Iris pigment epithelial cell (primary cell): ENCODE data around the gene SH3RF2.
"Not testable (repeated sequence)": the region's sequence is repeated elsewhere in the genome, so short reads cannot be mapped to it uniquely, and the experiment has no call there.

ENCODE experiments used
- DNase-seq: peaks from one replicate; pipeline ENCODE4 v3.0.0-alpha.2; 2011; ENCODE audit warnings: low read depth

Gene SH3RF2, protein sequence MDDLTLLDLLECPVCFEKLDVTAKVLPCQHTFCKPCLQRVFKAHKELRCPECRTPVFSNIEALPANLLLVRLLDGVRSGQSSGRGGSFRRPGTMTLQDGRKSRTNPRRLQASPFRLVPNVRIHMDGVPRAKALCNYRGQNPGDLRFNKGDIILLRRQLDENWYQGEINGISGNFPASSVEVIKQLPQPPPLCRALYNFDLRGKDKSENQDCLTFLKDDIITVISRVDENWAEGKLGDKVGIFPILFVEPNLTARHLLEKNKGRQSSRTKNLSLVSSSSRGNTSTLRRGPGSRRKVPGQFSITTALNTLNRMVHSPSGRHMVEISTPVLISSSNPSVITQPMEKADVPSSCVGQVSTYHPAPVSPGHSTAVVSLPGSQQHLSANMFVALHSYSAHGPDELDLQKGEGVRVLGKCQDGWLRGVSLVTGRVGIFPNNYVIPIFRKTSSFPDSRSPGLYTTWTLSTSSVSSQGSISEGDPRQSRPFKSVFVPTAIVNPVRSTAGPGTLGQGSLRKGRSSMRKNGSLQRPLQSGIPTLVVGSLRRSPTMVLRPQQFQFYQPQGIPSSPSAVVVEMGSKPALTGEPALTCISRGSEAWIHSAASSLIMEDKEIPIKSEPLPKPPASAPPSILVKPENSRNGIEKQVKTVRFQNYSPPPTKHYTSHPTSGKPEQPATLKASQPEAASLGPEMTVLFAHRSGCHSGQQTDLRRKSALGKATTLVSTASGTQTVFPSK

DNA sequence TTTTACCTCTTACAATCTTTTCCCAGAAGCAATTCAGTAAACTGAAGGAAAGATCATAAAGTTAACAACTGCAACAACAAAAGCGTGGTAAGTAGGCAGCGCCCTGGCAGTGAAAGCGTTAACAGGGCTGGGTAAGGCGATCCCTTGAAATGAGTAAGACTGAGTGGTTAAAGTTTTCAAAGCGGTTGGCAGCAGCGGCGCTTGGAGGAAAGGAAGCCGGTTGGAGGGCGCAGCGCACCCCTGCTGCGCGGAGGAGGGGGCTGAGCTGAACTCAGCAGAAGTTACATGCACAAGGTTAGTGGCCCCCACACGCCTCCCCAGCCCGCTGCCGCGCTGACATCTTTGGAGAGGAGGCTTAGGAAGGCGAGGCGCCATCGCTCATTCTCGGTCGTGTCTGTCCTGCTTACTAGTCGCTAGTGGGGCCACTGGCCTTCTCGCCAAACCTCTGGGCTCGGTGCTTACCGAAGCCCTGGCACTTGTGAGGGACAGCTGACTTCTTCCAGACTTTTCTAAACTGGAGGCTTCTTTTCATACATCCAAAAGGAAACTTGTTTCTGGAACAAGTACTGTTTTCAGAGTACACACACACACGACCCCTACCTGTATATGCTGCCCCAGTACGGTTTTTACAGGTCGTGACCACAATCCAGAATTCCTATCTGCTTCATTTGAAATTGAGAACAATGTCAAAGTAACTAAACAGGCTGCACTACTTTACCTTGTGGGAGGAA is at the start of gene SH3RF2:
SH3RF2 (plus strand) TSS at position 178 of the 731 bp plus-strand sequence. CDS start 1,351 bp downstream, outside the sequence.
- peak; percentile 82 for DNase-seq

DNA sequence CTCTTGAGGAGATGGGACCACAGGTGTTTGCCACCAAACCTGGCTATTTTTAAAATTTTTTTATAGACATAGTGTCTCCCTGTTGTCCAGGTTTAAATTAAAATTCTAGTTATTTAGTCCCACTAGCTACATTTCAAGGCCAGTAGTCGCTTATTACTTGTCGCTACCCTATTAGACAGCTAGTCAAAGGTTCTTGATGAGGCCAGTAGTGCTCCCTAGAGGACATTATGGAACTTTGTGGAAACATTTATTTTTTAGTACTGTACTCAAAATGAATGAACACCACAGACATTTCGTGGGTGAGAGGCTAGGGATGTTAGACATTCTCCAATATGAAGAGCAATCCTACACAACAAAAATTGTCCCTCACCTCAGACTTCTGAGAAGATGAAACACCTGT is 49.2 kb upstream of the SH3RF2 start:
- DNase-seq, result no peak

DNA sequence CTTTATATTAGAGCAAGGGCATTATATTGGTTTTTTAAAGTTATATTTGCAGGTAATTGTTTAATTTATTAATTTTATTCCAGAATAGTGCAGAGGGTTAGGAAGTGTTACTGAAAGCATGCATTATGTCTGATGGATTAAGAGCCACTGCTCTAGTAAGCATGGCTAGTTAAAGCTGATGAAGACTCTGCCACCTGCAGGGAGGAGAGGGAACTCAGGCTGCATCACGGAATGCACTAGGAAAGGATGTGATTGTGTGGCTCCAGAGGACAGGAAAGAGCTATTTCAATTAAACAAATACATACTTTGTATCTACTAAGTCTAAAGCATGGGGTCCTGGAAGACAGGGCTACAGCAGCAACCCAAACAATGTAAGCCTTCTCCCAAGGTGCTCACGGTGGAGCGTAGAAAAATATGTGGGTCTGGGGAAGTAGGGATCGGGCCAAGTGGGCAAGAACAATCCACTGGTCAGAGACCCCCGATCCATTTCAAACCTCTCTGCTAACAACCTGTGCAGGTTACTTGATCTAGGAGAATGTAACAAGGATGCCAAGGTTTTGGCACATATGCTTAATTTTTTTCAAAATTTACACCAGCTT is 48.3 kb upstream of the SH3RF2 start:
- peak; percentile 62 for DNase-seq

DNA sequence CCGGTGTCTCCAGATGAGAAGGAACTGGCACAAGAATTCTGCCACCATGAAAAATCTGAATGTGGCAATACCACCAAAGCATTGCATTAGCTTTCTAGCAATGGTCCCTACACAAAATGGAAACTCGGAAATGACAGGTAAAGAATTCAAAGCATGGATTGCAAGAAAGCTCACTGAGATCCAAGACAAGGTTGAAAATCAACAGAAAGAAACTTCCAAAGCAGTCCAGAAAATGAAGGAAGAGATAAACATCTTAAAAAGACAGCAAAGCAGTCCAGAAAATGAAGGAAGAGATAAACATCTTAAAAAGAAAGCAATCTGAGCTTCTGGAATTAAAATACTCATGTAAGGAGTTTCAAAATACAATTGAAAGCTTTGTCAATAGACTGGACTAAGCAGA is 46.8 kb upstream of the SH3RF2 start:
- DNase-seq, result no peak

DNA sequence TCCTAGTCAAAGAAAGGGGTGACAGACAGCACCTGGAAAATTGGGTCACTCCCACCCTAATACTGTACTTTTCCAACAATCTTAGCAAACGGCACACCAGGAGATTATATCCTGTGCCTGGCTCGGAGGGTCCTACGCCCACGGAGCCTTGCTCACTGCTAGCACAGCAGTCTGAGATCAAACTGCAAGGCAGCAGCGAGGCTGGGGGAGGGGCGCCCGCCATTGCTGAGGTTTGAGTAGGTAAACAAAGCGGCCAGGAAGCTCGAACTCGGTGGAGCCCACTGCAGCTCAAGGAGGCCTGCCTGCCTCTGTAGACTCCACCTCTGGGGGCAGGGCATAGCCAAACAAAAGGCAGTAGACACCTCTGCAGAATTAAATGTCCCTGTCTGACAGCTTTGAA is 45.0 kb upstream of the SH3RF2 start:
- not testable (repeated sequence) for DNase-seq

DNA sequence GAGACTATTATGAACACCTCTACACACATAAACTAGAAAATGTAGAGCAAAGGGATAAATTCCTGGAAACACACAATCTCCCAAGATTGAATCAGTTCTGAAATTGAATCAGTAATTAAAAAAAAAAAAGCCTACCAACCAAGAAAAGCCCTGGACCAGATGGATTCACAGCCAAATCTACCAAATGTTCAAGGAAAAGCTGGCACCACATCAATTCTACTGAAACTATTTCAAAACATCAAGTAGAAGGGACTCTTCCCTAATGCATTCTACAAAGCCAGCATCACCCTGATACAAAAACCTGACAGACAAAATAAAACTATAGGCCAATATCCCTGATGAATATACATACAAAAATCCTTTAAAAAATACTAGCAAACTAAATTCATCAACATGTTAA is 38.2 kb upstream of the SH3RF2 start:
- no peak for DNase-seq

DNA sequence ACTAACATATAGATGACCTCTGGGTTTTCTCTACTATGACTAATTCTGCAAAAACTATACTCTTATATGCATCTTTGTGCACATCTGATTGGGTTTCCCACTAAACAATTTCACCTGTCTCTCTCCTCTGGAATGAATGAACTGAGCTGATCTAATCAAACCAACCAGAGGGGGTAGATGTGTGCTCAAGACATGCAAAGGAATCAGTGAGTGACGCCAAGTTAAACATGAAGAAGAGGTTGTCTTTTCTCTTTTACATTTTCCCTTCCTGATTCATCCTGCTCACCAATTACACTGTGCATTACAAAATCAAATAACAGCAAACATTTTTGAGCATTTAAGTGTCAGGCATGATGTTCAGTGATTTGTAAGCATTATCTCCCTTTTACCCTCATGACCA is 34.0 kb upstream of the SH3RF2 start:
- no peak for DNase-seq

DNA sequence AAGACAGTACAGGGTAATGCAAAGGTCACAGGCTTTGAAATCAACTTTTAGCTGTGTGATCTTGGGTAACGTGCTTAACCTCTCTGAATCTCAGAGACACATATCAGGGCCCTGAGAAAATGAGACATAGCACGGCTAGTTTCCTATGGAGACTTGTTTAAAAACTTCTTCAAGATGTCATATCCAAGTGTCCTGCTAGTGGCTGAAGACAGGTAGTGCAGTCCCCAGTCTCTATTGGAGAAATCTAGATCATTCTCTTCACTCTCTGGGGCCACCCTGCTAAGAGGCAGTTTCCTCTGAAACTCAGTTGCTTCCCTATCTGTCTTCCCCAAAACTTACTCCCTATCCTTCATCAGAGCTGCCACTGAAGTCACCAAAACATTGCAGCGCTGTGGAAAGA is 33.3 kb upstream of the SH3RF2 start:
- DNase-seq, result no peak

DNA sequence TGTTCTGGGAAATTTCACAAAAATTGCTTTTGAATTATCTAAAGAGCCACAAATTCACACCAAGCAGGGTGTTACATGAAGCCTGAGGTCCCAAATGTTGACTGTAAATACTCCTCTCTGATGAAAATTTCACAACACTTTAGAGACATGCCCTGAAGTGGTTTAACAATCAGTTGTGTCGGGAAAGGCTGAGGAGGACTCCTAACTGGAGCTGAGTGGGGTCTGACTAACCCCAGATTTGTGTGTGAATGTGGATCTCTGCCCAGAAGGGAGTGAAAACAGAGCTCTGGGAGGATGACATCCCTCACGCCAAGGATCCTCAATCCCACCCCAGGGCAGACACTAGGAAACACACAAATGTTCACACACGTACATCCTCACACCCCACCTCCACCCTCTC is 32.5 kb upstream of the SH3RF2 start:
- peak; percentile 21 for DNase-seq

DNA sequence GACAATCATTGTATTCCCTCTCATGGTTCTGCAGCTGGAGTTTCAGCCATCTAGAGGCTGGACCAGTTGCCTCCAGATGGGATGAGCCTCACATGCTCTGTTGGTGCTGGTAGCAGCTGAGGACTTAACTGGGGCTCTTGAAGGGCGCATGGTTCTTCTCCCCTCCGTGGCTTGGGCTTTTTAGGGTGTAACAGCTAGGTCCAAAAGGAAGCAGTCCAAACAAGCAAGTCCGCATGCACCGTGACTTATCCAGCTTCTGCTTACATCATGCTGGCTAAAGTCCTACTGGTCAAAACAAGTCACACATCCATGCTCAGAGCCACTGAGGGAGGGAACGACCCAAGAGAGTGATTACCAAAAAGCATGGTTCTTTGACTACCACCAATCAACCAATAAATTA is 31.6 kb upstream of the SH3RF2 start:
- DNase-seq, result no peak

DNA sequence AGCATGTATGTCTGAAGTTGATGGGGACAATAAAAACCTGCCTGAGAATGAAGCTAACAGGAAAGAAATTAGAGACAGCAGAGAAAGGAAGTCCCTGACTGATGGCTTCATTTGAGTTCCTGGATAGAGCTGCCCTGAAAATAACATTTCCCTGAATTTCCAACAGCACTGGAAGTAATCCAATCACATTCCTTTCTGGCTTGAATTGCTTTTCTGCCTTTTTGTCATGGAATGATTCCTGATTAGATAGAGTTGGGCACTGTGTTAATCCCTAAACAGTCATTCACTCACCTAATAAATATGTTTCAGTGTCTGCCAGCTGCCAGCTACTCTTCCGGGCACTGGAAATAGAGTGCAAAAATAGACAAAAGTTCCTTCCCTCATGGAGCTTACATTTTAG is 30.0 kb upstream of the SH3RF2 start:
- no peak for DNase-seq

DNA sequence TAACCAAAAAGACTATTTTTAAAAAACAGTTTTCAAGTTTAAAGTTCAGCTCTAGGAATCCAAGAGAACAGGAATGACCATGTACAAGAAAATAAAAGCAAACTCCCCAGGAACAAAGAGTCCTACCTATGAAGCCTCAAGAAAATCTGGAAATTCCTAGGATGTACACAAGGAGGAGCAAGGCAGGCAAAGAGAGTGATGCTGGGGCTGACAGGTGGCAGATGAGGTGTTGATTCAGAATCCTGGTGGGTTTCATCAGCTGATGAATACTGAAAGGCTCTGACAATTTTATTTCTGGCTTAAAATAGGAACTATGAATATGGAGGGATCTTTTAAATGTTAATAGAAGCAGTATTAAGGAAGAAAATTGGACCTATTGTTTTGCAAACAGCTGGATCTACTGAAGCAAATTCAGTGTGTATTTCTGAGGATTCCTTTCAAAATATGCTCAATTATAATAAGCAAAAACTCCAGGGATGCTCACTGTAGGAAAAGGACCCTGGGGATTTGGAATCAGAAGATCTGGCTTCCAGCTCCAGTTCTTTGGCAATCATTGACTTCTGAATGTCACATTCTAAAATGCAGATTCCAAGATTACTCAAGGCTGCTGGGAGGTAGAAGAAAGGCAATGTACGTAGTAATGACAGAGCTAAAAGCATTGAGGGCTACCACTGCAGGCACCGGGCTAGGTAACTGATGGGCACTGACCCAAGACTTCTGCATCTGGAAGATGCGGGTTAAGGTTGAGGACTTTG is 28.0 kb upstream of the SH3RF2 start:
- DNase-seq, result no peak

DNA sequence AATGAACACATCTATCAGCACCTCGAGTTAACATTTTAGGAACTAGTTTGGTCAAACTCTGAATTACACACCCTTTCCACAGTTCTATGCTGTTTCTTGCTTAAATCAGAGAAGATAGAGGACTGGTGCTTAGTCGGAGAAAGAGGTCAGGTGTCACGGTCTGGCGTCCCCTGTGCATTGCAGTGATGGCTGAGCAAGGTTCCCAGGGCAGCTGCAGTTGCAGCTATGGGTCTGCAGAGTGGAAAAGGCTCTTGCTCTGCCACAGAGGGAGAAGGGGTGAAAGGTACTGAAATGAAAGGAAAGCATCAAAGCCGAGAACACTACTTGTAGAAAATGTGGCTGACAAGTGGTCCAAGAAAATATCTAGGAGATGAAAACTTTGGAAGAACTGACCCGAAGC is 25.2 kb upstream of the SH3RF2 start:
- no peak for DNase-seq

DNA sequence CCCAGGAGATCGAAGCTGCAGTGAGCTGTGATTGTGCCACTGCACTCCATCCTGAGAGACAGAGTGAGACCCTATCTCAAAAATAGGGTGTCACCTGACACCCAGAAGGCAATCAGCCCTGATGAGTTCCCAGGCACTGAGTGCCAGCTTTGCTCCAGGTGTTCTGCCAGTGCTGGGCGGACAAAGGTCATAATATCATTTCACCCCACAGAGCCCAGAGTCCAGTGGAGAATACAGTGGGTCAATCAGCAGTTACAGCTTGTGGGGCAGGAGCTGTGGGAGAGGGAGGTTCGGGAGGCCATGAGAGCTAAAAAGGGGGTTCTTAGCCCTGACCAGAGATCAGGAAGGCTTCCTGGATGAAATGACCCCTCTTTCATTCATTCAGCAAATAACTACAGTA is 24.4 kb upstream of the SH3RF2 start:
- DNase-seq, result no peak

DNA sequence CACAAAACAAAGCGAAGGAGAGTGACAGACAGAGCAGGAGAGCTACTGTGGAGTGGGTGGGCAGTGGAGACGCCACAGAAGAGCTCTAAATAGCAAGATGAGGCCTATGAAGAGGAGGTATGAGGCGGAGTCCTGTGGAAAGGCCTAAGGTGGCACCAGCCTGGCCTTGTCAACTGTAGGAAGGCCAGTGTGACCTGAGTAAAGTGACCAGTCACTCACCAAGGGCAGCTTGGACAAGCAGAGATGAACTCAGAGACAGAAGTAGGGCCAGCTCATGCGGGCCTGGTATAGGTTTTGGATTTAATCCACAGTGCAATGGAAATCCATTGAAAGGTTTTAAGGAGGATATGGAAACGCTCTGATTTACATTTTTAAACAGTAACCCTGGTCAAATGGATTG is 23.8 kb upstream of the SH3RF2 start:
- DNase-seq, result no peak

DNA sequence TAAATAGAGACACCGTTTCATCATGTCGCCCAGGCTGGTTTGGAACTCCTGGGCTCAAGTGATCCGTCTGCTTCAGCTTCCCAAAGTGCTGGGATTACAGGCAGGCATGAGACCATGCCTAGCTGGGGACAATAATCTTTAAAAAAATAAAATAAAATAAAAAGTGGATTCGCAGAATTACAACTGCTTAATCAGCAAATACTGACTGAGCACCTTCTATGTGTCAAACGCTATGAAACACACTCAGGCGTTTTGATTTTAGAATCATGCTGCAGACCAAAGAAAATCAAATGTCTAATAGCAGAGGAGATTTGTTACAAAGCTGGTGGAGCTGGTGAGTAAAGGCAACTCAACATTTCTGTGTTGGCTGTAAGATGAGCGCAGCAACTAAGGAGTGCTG is 22.7 kb upstream of the SH3RF2 start:
- DNase-seq, result no peak

DNA sequence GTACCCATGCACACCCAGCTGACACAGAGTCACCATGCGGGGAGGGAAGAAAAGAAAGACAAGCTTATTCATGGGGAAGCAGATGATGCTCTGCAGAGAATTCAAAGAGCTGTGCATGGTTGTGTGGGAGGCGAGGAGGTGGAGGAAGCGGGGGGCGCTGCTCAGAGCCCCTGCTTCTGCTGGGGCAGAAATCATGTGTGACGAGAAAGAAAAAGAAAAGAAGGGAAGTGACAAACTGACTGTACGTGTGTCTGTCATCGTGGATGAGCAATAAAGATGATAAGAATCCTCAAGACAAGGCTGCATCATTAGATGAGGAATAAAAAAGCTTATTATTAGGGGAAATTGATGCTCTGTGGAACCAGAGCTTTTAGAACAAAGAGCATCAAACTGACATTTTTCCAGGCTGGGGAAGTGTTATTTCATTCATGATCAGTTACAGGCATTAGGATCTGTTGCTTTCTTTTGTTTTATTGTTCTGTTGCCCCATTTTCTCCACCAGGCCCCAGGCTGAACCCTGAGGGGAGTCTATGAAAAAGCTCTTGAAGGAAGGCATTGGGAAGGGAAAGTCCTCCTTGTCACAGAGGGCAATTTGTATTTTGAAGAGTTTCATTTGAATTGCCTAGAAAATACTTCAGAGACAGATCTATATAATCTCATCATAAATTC is 20.3 kb upstream of the SH3RF2 start:
- no peak for DNase-seq

DNA sequence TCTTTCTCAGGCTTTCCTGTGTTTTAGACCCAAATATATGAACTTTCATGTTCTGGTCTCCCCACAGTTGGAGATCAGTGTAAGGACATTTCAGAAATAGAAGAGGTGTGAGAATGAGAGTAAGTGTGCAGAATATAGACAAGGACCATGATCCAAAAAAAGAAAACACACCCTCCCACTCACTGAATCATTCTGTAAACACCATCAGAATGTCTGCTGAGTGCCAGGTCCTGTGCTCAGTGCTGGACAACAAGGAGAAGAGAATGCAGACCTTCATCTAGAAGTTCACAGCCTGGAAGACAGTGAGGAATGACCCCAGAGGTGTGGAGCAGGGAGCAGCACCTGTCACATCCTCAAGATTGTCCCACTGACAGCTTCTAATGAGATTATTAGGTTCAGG is 19.1 kb upstream of the SH3RF2 start:
- DNase-seq, result no peak

DNA sequence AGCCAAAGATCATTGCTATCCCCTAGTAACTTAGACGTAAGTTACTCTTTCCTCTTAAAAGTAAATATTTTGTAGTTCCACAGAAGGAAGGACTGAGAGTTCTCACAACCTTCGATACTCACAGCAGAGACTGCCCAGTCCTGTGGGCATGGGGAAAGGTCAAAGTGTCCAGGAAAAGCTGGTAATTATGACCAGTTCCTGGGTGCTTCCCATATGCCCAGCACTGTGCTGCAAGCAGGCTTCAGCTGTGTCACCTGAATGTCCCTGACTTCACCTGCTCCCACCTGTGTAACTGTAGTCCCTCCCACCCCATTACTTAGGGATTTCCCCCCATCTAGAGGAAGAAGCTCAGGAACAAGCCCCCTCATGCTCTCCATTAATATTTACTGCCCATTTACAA is 18.0 kb upstream of the SH3RF2 start:
- DNase-seq, result no peak

DNA sequence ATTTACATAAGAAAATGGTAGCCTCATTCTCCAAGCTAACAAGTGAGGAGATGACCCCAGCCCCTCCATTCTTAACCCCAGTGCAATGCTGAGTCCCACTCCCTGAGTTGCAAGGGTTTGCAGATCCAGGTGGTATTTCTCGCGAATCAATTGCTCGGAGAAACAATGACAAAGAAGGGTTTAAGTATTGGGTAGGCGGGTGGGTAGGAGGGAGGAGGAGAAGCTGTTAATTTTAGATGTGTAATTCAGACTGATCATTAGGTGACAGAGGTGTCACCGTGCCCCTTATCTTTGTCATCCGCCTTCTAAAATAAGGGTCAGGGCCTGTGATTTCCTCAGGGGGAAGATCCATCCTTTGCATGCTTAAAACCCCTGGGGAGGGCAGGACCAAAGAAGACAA is 17.0 kb upstream of the SH3RF2 start:
- no peak for DNase-seq

DNA sequence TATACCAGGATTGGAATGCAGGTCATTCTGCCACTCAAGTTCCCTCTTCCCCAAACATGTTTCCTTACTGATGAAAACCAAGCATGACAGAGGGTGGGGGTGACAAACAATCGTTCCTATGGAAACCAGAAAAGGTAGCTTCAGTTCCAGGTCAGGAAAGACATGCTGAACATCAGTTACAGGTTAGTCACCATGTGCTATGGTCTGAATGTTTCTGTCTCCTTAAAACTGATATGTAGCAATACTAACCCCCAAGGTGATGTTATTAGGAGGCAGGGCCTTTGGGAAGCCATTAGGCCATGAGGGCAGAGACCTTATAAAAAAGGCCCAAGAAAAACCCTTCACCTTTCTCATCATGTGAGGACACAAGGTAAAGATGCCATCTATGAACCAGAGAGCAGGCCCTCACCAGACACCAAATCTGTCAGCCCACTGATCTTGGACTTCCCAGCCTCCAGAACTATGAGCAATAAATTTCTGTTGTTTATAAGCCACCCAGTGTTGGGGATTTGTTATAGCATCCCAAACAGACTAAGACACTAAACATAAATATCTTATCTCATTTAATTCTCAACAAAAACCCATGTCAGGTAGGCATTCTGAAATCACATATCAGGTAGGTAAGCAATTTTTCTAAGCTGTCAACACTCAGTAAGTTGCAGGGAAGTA is 15.7 kb upstream of the SH3RF2 start:
- DNase-seq, result no peak
